Breast epithelium (tissue), 4 donors: ENCODE data around the gene BCAR1. TPM values are rescaled to one million over a fixed set of nuclear protein-coding genes. Genes with fewer than 3 reads are reported as not detected.

Experiments used
- DNase-seq, 2 donors: peaks; one replicate each; pipeline ENCODE4 v3.0.0-alpha.2; 2019; ENCODE audit warnings: low spot score in 2 of 2
- H3K27ac ChIP-seq, 2 donors: fragments of 200-600 bp; sonication (generic) in 1 of 2; one replicate each; pipeline ENCODE4 v1.5.1; 2016 to 2019; ENCODE audit warnings: mild to moderate bottlenecking in 1 of 2
- H3K27me3 ChIP-seq, 2 donors: fragments of 200-600 bp; sonication (generic) in 1 of 2; one replicate each; pipeline versions ENCODE4 v1.5.1 to v1.6.0; 2017 to 2019; ENCODE audit warnings: control low read depth in 1 of 2, mild to moderate bottlenecking in 1 of 2
- H3K36me3 ChIP-seq: fragments of 200-600 bp; one replicate; pipeline ENCODE4 v1.5.1; 2019
- H3K4me1 ChIP-seq, 2 donors: fragments of 200-600 bp; sonication (generic); one replicate each; pipeline ENCODE4 v1.5.1; 2016 to 2019; ENCODE audit warnings: control low read depth in 1 of 2
- H3K4me3 ChIP-seq, 3 donors: fragments of 200-600 bp; sonication (generic); 1 replicate in 2 of 3; 2 replicates in 1 of 3; pipeline ENCODE4 v1.5.1; 2016 to 2019; ENCODE audit warnings: mild to moderate bottlenecking in 3 of 3, moderate library complexity in 2 of 3
- H3K9me3 ChIP-seq, 2 donors: fragments of 200-600 bp; sonication (generic) in 1 of 2; one replicate each; pipeline ENCODE4 v1.5.1; 2016 to 2019; ENCODE audit warnings: control low read depth in 1 of 2
- CTCF ChIP-seq, 3 donors: fragments of 450-650 bp; IDR thresholded peaks; one replicate each; pipeline ENCODE4 v1.5.1; 2016 to 2017; ENCODE audit warnings: antibody characterized with exemption in 3 of 3, mild to moderate bottlenecking in 3 of 3, moderate library complexity in 3 of 3
- POLR2A ChIP-seq: fragments of 450-650 bp; IDR thresholded peaks from one replicate; pipeline ENCODE4 v1.6.1; 2016; ENCODE audit warnings: antibody characterized with exemption, mild to moderate bottlenecking, moderate library complexity
- POLR2AphosphoS5 ChIP-seq, 3 donors: sonication (generic); formaldehyde crosslinking; IDR thresholded peaks; one replicate each; pipeline ENCODE4 v1.6.1; 2017; ENCODE audit warnings: antibody characterized with exemption in 3 of 3
- intact Hi-C: fragments of 100-400 bp; cut with DNase I; formaldehyde crosslinking; loops from one replicate; pipeline ENCODE4 v1.15.1; 2023; ENCODE audit warnings: low total_unique reads
- total RNA-seq, 3 donors: library from RNA; depleted of rRNA; stranded (reverse); fragments of >200 nt; gene quantifications; one replicate each; pipeline ENCODE4 v1.1.0, GENCODE V29; 2016

BCAR1 gene
- total RNA-seq, 3 donors from 2014 or later: 13.6 to 38.7 (median 32.9) TPM

- peak in 1 of 2 donors; percentile 22 for DNase-seq
- intact Hi-C loops: loop anchor here (5.0 to 10.0 kb wide), 2 partner anchors 190 to 408 kb away; no protein-coding TSS in a partner anchor
- Histone ChIP-seq H3K4me3 (no peak overlapping the region), H3K4me1 (no peaks in the 10 kb centered on the region), H3K9me3 (no peaks in the 10 kb centered on the region), H3K27me3 (no peaks in the 10 kb centered on the region), H3K27ac (no peak overlapping the region), H3K36me3 (no peaks in the 10 kb centered on the region)
- TF ChIP-seq POLR2AphosphoS5 (IDR thresholded peaks at IDR 0.05): no peak
- no peak for TF ChIP-seq CTCF (IDR thresholded peaks at IDR 0.05)
- TF ChIP-seq POLR2A: no peak
Observed at GRCh38 chr16:75204410-75204758, 47.0 kb downstream of the BCAR1 start.

- no peak overlapping the region for H3K27ac ChIP-seq
- no peaks in the 10 kb centered on the region for H3K27me3 ChIP-seq
- no peaks in the 10 kb centered on the region for H3K9me3 ChIP-seq
- DNase-seq: peak in 1 of 2 donors; percentile 37
- TF ChIP-seq CTCF (IDR thresholded peaks at IDR 0.05) (no peak), POLR2A (no peak), POLR2AphosphoS5 (IDR thresholded peaks at IDR 0.05) (no peak)
- intact Hi-C loops: loop anchor here (5.0 to 10.0 kb wide), 2 partner anchors 191 to 408 kb away; no protein-coding TSS in a partner anchor
- H3K36me3 ChIP-seq: no peaks in the 10 kb centered on the region
- no peaks in the 10 kb centered on the region for H3K4me1 ChIP-seq
- H3K4me3 ChIP-seq: no peak overlapping the region
Observed at GRCh38 chr16:75203667-75204409, 47.6 kb downstream of the BCAR1 start.

- H3K9me3 ChIP-seq: no peaks in the 10 kb centered on the region
- no peak overlapping the region for H3K4me3 ChIP-seq
- no peaks in the 10 kb centered on the region for H3K36me3 ChIP-seq
- no peak for DNase-seq
- no peaks in the 10 kb centered on the region for H3K27me3 ChIP-seq
- no peak for TF ChIP-seq CTCF (IDR thresholded peaks at IDR 0.05)
- TF ChIP-seq POLR2A: no peak
- TF ChIP-seq POLR2AphosphoS5 (IDR thresholded peaks at IDR 0.05): no peak
- no peak overlapping the region for H3K27ac ChIP-seq
- intact Hi-C loops: loop anchor here (5.0 to 10.0 kb wide), 2 partner anchors 192 to 409 kb away; no protein-coding TSS in a partner anchor
- H3K4me1 ChIP-seq: no peaks in the 10 kb centered on the region
Observed at GRCh38 chr16:75203096-75203495, 48.3 kb downstream of the BCAR1 start.

GRCh38 chr16:75202069-75202590, 49.3 kb downstream of the BCAR1 start:
- Histone ChIP-seq H3K4me3 (no peak overlapping the region), H3K9me3 (no peaks in the 10 kb centered on the region), H3K36me3 (no peaks in the 10 kb centered on the region), H3K27ac (no peak overlapping the region), H3K4me1 (no peaks in the 10 kb centered on the region), H3K27me3 (no peaks in the 10 kb centered on the region)
- no peak for TF ChIP-seq POLR2A
- no peak for TF ChIP-seq POLR2AphosphoS5 (IDR thresholded peaks at IDR 0.05)
- TF ChIP-seq CTCF (IDR thresholded peaks at IDR 0.05): no peak
- intact Hi-C loops: loop anchor here (5.0 to 10.0 kb wide), 2 partner anchors 193 to 410 kb away; no protein-coding TSS in a partner anchor
- DNase-seq: peak in 1 of 2 donors; percentile 31

- intact Hi-C loops: no loop called here
- no peaks in the 10 kb centered on the region for H3K4me1 ChIP-seq
- H3K27me3 ChIP-seq: no peaks in the 10 kb centered on the region
- no peak for DNase-seq
- no peaks in the 10 kb centered on the region for H3K36me3 ChIP-seq
- no peak overlapping the region for H3K4me3 ChIP-seq
- TF ChIP-seq POLR2A: no peak
- no peak for TF ChIP-seq CTCF (IDR thresholded peaks at IDR 0.05)
- TF ChIP-seq POLR2AphosphoS5 (IDR thresholded peaks at IDR 0.05): no peak
- H3K9me3 ChIP-seq: no peaks in the 10 kb centered on the region
- no peak overlapping the region for H3K27ac ChIP-seq
Observed at GRCh38 chr16:75198135-75198600, 53.3 kb downstream of the BCAR1 start.
